AG09319 (cell line): ENCODE data around the gene KRTAP10-3.

Experiments used
- DNase-seq: peaks from one replicate; pipeline ENCODE4 v3.0.0-alpha.2; 2010; ENCODE audit warnings: low read depth; ENCODE audit errors: extremely low read depth
- TF ChIP-seq, protein P1 (sequence below): IDR thresholded peaks from 2 replicates; pipeline ENCODE4 v1.5.1; 2011; ENCODE audit warnings: low read depth, mild to moderate bottlenecking, inconsistent platforms, low read length, moderate library complexity

The KRTAP10-3 gene

DNA sequence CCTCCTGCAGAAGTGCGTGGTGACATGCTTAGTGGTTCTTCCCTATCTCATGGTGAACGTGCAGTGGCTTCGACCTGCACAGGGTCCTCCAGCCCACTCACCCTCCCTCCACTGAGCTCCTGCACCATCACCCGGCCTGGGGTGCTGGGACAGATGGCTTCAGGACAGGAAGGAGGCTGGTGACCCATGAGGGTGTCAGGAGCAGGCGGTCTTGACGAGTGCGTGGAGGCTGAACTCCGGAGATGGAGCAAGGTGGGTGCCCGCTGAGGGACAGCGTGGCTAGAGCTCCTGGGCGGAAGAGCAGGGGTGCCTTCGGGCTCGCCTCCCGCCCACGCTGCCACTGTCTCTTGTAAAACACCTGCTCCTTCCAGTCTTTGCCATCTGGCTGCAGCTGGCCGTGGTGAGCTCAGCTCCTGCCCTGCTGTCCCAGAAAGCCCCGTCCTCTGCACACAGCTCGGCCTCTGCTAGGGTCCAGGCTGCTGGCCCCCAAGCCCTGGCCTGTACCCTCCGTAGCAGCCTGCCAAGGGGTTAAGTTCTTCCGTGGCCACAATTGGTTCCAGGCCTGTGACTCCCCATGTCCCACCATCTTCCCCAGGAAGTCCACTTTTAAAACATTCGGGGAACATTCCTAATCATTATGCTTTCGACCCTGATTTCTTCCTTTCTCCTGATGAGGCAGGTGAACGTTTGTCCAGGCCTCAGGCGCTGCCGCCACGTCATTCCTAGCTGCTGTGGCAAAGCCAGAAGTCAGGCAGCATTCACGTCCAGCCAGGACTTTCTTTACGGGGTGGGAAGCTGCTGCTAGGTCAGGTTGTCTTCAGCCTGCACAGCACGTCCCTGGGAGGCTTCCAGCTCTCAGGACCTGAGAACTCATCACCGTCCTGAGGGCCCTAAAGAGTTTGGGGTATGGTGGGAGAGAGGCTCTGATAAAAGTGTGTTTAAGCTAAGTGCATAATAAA is 26.7 kb downstream of the KRTAP10-3 start:
- TF ChIP-seq, protein P1, sequence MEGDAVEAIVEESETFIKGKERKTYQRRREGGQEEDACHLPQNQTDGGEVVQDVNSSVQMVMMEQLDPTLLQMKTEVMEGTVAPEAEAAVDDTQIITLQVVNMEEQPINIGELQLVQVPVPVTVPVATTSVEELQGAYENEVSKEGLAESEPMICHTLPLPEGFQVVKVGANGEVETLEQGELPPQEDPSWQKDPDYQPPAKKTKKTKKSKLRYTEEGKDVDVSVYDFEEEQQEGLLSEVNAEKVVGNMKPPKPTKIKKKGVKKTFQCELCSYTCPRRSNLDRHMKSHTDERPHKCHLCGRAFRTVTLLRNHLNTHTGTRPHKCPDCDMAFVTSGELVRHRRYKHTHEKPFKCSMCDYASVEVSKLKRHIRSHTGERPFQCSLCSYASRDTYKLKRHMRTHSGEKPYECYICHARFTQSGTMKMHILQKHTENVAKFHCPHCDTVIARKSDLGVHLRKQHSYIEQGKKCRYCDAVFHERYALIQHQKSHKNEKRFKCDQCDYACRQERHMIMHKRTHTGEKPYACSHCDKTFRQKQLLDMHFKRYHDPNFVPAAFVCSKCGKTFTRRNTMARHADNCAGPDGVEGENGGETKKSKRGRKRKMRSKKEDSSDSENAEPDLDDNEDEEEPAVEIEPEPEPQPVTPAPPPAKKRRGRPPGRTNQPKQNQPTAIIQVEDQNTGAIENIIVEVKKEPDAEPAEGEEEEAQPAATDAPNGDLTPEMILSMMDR, result no peak
- DNase-seq, result no peak

DNA sequence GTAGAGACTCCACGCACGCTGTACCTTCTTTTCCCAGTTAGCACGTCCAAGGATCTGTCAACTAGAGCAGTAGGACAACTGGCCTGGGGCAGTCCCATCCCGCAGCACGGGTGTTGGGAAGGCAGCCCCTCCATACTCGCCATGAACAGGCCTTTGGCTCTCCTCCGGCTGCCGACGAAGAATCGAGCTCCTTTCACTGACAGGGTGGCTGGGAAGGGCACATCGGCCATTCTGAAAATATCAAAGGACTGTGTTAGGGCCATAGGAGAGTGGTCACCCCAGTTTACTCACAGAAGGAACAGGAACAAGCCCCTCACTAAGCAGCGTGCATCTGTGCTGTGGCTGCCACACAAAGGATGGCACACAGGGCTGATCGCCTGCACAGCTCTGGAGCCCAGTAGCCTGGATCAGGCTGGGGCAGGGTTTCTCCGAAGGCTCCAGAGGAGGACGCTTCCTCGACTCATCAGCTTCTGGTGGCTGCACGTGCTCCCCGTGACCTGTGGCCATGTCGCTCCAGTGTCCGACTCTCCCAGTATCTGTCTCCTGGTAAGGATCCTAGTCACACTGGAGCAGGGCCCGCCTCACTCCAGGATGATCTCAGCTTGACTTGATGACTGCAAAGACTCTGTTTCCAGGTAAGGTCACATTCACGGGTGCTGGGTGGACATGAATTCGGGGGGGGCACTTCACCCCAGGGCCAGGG is 27.5 kb downstream of the KRTAP10-3 start:
- TF ChIP-seq, protein P1, result no peak
- no peak for DNase-seq

DNA sequence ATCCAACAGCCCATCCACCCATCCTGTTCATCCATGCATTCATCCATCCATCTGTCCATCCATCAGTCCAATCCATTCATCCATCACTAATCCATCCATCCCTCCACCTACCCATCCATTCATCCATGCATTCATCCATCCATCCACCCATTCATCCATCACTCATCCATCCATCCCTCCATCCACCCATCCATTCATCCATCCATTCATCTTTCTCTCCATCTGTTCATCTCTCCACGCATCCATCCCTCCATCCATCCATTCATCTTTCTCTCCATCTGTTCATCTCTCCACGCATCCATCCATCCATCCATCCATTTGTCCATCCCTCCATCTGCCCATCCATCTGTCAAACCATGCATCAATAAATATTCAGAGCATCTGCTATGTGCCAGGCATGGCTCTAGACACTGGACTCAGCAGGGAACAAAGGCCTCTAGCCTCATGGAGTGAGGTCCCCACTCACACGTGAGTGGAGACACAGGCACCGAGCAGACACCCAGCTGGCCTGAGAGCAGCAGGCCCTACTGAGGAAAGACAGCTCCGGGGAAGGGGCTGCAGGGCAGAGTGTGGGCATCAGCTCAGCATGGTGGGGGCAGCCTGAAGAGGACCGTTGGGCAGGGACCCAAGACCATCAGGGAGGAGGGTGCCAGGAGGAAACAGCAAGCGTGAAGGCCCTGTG is 28.2 kb downstream of the KRTAP10-3 start:
- DNase-seq, result no peak
- TF ChIP-seq, protein P1, result no peak

DNA sequence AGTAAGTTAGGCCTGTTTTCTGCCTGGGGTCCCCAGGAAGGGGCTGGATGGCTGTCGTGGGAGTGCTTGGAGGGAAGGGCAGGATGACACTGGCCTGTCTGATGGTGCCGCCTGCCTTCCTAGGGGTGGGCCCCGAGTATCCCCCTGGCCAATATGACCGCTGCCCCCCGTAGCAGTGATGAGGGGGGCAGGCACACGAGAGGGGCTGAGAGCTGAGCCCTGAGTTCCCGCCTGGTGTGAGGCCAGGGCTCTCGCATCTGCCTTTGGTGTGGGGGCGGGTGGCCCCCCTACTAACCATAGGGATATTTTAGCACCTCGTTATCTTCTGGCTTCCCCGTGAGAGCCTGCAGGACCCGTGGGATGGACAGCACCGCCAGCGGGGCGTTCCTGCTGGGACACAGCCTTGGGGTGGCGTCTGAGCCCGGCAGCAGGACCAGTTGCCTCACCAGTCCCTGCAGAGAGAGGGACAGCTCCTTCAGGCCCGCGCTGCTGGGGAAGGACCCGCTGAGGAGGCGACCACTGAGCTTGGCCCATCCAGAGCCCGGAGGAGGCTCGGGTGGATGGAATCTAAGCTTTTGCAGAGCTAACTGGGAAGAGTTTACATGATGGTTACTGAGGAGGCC is 29.0 kb downstream of the KRTAP10-3 start:
- TF ChIP-seq, protein P1, result no peak
- no peak for DNase-seq

DNA sequence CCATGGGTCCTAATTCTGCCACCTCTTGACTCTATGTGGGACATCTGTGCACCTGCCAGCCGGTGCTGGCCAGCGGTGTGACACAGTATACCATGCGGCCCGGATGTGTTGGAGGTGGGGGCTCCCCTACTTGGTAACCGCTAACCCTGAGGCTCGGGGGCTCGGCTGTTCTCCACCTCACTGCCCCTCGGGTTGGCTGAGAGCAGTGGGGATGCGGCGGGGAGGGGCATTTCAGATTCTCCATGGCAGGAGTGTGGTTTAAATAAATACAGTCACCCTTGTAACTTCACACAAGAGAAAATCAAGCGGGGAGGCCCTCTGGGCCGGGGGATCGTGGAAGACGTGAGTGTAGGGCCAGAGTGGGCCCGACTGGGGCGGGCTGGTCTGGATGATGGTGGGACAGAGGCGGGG is 29.6 kb downstream of the KRTAP10-3 start:
- DNase-seq, result no peak
- TF ChIP-seq, protein P1, result no peak

DNA sequence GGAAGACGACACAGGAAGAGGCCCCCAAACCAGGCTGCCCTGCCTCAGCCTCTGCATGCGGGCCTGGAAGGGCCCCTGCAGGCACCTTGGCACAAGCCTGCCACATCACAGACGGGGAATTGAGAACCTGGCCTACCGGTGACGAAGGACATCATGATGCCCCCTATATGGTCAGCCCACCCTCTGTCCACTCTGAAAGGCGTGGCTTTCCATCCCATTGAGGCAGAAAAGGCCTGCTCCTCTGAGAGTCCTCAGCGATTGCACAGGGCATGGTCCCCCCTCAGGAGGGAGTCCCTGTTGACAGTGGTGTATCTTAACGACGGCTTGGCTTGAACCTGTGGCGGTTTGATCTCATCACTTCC is 30.0 kb downstream of the KRTAP10-3 start:
- no peak for DNase-seq
- TF ChIP-seq, protein P1, result no peak
